Dermis blood vessel endothelial cell (primary cell): ENCODE data around the gene VSX1. TPM values are rescaled to one million over a fixed set of nuclear protein-coding genes. Genes with fewer than 3 reads are reported as not detected.

Experiments
- DNase-seq: peaks from one replicate; pipeline ENCODE4 v3.0.0; 2010
- total RNA-seq: library from RNA; depleted of rRNA; stranded (reverse); fragments of >200 nt; gene quantifications from 2 replicates; pipeline ENCODE4 v1.2.3, GENCODE V29; 2014

Gene VSX1
- total RNA-seq, 1 donor from 2014 or later: not detected

- DNase-seq: no peak
Observed at GRCh38 chr20:25038591-25039015, 43.3 kb downstream of the VSX1 start.

DNA sequence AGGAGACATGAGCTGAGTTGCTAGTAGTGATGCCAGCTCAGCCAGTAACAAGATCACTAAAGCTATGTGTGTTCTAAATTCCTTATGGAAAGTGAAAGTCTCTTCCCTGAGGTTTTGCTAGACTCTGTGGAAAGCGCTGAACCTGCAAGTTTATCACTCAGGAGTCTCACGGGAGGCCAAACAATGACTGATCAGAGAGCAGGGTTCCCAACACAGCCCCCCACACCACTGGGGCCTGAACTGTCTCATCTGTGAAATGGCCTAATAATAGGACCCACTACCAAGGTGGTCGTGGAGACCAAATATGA, 43.9 kb downstream of the VSX1 start:
- DNase-seq: no peak

DNA sequence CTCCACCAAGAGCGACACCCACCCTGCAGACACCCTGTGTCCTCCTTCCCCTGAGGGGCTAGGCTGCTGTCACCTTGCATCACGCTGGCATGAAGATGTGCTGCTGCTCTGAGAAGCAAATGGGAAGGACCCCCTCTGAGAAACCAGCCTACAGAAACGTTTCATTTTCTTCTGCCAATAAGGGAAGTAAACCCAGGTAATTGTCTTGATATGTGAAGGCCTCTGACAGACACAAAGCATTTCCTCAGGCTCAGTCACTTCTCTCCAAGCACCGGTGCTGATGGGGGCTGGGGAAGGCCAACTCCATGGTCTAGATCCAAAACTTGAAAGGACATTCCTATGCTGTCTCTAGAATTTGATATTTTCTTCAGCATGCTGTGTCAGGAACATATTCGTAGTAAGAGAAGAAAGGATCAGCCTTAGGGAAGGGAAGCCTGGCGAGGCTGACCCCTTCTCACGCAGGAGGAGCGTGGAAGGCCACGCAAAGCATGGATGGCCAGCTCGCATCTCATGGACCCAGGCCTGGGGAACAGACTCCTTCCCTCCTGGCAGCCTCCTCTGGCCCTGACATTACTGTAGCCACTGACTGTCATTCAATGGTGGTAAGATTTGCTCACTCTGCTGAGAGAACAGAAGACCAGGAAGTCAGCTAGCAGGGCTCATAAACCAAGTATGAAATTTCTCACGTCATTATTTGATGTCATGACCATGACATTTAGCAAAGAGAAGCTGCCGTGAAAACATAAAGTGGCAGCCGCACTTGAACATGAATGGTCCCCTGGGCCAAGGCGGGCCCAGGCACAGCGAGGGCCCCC, 44.4 kb downstream of the VSX1 start:
- DNase-seq: no peak

DNA sequence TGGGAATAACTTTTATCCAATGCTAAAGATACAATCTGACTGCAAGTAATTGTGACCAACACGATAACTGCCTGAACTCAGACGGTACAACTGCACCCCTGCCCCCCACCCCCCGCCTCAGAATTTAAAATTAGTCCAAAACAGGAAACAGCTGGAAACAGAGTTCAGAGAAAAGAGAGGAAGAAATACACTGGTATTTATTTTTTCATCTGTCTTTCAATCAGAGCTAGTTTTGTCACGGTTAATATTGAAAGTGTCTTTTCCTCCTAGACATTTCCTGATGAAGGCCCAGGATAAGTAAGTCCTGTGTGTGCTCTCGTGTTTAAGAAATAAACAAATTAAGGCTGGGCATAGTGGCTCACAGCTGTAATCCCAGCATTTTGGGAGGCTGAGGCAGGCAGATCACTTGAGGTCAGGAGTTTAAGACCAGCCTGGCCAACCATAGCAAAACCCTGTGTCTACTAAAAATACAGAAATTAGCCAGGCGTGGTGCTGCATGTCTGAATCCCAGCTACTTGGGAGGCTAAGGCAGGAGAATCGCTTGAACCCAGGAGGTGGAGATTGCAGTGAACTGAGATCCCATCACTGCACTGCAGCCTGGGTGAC, 45.5 kb downstream of the VSX1 start:
- DNase-seq: peak; percentile 67

DNA sequence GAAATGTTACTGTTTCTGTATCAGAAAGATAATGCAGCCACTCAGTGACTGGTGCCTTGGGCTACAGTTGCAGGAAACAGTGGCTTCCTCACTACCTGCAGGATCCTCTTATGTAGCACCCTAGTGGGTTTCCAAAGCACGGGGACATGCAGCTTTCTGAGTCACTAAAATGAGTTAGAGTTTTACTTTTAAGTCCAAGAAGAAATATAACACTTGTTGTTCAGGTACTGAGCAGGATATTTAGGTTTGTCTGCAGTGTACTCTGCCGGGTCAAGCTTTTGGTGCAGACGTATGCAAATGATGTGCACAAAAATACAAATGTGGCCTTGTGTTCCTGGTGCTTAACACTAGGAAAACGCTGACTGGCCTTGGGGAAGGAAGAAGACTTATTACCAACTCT, 46.0 kb downstream of the VSX1 start:
- no peak for DNase-seq

GRCh38 chr20:25033924-25034300, 48.0 kb downstream of the VSX1 start:
- no peak for DNase-seq

DNA sequence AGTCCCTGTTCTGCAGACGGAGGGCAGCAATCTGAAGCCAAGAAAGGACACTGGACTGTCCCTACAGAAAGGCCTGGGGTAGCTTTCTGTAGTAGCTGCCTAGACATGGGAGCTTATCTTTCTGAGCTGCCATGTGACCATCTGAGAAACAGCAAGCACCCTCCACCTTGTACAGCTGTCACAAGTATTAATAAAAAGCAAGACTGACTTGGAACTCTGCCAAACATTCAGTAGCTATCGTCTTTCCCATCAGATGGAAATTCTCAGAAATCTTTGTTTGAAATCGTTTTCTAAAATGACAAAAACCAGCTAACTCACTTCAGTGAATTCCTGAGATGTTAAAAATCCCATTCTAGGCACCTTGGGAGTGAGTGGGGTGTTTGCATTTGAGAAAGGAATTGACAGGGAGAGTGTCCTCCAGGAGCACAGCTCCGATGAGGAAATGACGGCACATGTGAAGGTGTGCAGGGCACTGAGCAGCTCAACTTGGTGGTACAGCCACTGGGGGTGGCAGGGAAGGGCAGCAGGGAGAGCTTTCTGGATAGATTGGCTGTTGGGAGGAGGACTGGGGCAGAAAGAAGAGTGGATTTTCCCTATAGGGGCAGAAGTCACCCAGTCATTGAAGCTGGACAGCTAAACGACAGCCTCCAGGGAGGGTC, 48.5 kb downstream of the VSX1 start:
- peak; percentile 44 for DNase-seq

GRCh38 chr20:25032478-25033264, 49.3 kb downstream of the VSX1 start:
- no peak for DNase-seq

DNA sequence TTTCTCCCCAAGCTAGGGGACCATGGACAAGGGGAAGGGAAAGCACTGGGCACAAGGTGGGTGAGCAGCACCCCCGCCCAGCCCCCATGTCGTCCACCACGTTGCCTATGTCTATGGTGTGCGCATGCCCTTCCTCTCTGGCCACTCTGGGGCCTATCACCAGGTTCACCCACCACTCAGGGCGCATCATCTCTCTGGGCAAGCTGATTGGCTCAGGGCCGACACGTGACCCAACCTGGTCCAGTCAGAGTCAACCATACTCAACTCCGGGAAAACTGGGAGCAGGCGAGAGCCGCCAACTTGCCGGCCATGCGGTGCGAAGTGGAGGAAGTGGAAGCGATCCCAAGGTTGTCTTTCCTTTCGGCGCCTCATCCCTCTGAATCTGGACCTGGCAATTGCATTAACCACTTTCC, 49.9 kb downstream of the VSX1 start:
- no peak for DNase-seq

DNA sequence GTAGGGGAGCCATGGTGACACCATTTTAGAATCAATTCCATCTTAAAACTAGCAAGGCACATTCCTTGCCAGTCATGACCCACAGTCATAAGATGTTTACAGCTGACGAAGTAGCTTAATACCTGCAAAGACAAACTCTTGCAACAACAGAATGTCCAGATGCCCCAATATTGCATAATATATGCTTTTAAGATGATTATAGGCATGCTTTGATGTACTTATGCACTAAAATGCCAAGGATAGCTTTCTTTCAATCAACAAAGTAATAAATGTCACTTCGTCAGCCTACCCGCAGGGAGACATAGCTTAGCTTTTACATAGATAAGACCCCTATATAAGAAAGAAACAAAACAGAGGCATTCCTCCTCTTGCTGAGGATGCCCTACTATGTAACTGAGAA, 50.7 kb downstream of the VSX1 start:
- DNase-seq: no peak

- DNase-seq: no peak
Observed at GRCh38 chr20:25030649-25031207, 51.2 kb downstream of the VSX1 start.

DNA sequence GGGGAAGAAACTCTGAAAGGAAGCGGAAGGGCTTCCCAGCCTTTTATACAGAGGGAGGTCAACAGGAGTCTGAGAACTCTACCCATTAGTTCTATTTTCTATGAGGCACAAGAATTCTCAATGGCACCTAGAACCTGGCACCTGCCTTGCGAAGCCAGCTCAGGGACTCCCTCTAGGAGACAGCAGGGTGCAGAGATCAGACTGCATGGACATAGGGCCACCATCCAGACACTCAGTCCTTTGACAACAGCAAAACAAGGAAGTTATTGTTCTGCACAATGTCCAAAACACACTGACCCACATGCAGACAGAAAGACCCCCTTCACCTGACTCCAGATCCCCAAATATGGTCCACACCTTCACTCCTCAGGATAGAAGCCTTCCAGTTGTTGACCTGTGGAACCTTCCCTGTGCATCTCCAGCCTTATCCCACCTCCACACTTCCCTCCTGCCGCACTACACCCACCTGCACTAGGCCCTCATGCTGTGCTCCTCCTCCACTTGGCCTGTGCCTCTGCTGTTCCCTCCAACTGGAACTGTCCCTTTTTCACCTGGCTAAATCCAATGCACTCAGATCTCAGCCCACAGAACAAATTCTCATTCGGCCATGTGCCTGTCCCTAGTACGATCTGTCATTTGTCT, 51.8 kb downstream of the VSX1 start:
- DNase-seq: no peak

DNA sequence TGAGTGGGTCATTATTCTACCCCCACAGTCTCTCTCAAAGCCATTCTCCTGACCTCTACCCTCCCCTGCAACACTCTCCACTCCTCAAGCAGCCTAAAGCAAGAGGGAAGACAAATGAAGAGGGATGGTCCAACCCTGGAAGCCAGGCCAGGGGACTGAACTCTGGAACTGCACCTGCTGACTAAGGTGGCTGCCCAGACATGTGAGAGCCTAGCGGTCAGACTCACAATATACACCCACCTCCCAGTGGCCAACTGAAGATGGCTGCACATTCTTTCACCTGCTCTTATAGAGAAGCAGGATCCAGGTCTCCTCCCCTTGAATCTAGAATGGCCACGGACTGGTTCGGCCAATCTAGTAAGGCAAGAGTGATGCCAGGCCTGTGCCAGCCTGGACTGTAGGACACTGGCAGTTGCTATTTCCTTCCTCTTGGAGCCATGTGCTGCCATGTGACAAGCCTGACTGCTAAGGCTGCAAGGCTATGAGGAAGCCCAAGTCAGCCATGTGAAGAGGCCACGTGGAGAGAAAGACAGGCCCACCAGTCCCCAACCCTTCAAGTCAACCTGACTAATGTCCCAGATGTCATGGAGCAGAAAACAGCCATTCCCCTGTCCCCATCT, 55.8 kb downstream of the VSX1 start:
- no peak for DNase-seq

Other genes starting within 250 kb of the VSX1 start
- gene CST7, start 132.9 kb downstream of the VSX1 start, total RNA-seq: not detected in 2 replicates
- gene APMAP, start 89.4 kb downstream of the VSX1 start, total RNA-seq: 90.7 and 94.6 TPM in 2 replicates
- 39.6 and 52.1 TPM in 2 replicates for gene ACSS1, start 24.0 kb downstream of the VSX1 start, total RNA-seq
- gene ENTPD6, start 113.6 kb upstream of the VSX1 start, total RNA-seq: 65.8 and 70.8 TPM in 2 replicates
- gene PYGB, start 165.9 kb upstream of the VSX1 start, total RNA-seq: 81.9 and 127 TPM in 2 replicates